HepG2 (cell line): ENCODE results near the gene RNASE9. TPM values are rescaled to one million over a fixed set of nuclear protein-coding genes. Genes with fewer than 3 reads are reported as not detected.

Experiments used
- ATAC-seq: fragments of 200-7000 bp; cut with Tn5 transposase; 3 replicates; pipeline ENCODE4 v1.9.1; 2020; ENCODE audit warnings: mild to moderate bottlenecking, moderate library complexity
- BruUV-seq: library from RNA; stranded (reverse); fragments of 400-500 nt; replicated peaks from 2 replicates; lab custom pipeline; 2021; lab: Mats Ljungman, UMichigan
- CTCF ChIA-PET: fragments of 300-600 bp; formaldehyde crosslinking; extraction: SDS; loops from one replicate; lab custom pipeline; 2021; ENCODE audit warnings: low total read pairs, inconsistent platforms, low intra/inter-chr PET ratio; lab: Yijun Ruan, JAX
- POLR2A ChIA-PET: fragments of 350-600 bp; sonication (Branson Sonifier 250); formaldehyde crosslinking; loops from one replicate; lab custom pipeline; 2020; ENCODE audit warnings: antibody characterized with exemption, inconsistent platforms; lab: Yijun Ruan, JAX
- DNase-seq: peaks from one replicate; pipeline ENCODE4 v3.0.0-alpha.2; 2015; ENCODE audit warnings: low spot score
- FAIRE-seq: peaks from 3 replicates; lab custom pipeline; 2011; peaks lifted over from hg19 to GRCh38; lab: Jason Lieb, UNC
- H2AFZ ChIP-seq: one replicate; pipeline ENCODE4 v1.6.1; 2011; ENCODE audit warnings: low read length, inconsistent platforms
- H3K27ac ChIP-seq: fragments of 300-600 bp; 3 replicates; pipeline ENCODE4 v1.8.0; 2011; ENCODE audit warnings: mixed run types, mild to moderate bottlenecking, mixed read lengths, low read length, inconsistent platforms; ENCODE audit not compliant: insufficient read depth; ENCODE audit errors: extremely low read length
- H3K27me3 ChIP-seq, 2 experiments: fragments of 200-600 bp in 1 of 2; 2 replicates in 1 of 2; 3 replicates in 1 of 2; pipeline versions ENCODE4 v1.6.0 to v1.8.0; 2011; ENCODE audit warnings: low read length in 2 of 2, mild to moderate bottlenecking in 2 of 2, moderate library complexity in 2 of 2, inconsistent platforms in 1 of 2; ENCODE audit not compliant: insufficient read depth in 2 of 2, control insufficient read depth in 1 of 2
- H3K36me3 ChIP-seq, 2 experiments: fragments of 200-600 bp in 1 of 2; replicated peaks in 1 of 2; 2 replicates in 1 of 2; 3 replicates in 1 of 2; pipeline versions ENCODE4 v1.5.1 to v1.8.0; 2011; ENCODE audit warnings: low read length in 2 of 2, inconsistent platforms in 1 of 2; ENCODE audit not compliant: insufficient read depth in 2 of 2, control insufficient read depth in 1 of 2
- H3K4me1 ChIP-seq: 2 replicates; pipeline ENCODE4 v1.5.1; 2012; ENCODE audit warnings: low read length, inconsistent platforms; ENCODE audit not compliant: insufficient read depth
- H3K4me2 ChIP-seq: 2 replicates; pipeline ENCODE4 v1.6.0; 2011; ENCODE audit warnings: low read depth, low read length, inconsistent platforms
- H3K4me3 ChIP-seq, 3 experiments: fragments of 200-600 bp in 1 of 3; sonication (generic), shearing (Covaris generic) in 1 of 3; replicated peaks in 1 of 3; 2 replicates each; pipeline ENCODE4 v1.5.1; 2011 to 2016; ENCODE audit warnings: low read length in 3 of 3, inconsistent platforms in 2 of 3, low read depth in 2 of 3, mild to moderate bottlenecking in 2 of 3, control low read depth in 1 of 3, mixed read lengths in 1 of 3; ENCODE audit not compliant: insufficient read depth in 1 of 3
- H3K79me2 ChIP-seq: one replicate; pipeline ENCODE4 v1.6.1; 2011; ENCODE audit warnings: low read length, inconsistent platforms; ENCODE audit not compliant: insufficient read depth
- H3K9ac ChIP-seq: 2 replicates; pipeline ENCODE4 v1.6.0; 2011; ENCODE audit warnings: mild to moderate bottlenecking, low read depth, low read length, inconsistent platforms; ENCODE audit not compliant: insufficient read depth
- H3K9me3 ChIP-seq: 2 replicates; pipeline ENCODE4 v1.5.1; 2012; ENCODE audit warnings: mild to moderate bottlenecking, low read length
- H4K20me1 ChIP-seq: 2 replicates; pipeline ENCODE4 v1.6.0; 2011; ENCODE audit warnings: inconsistent platforms, mild to moderate bottlenecking, low read length, moderate library complexity; ENCODE audit not compliant: insufficient read depth
- HNRNPK ChIP-seq: fragments of 200-400 bp; formaldehyde crosslinking; IDR thresholded peaks from 2 replicates; pipeline ENCODE4 v1.6.1; 2018; ENCODE audit warnings: low read length, low read depth, moderate library complexity, mild to moderate bottlenecking; ENCODE audit not compliant: poor library complexity, severe bottlenecking
- KLF15 ChIP-seq: sonication (generic); formaldehyde crosslinking; IDR thresholded peaks from 2 replicates; pipeline ENCODE4 v1.8.1; 2023; ENCODE audit warnings: borderline replicate concordance, mild to moderate bottlenecking, inconsistent platforms, missing genetic modification reagents, mixed read lengths
- SNAI1 ChIP-seq: sonication (generic); formaldehyde crosslinking; IDR thresholded peaks from 2 replicates; pipeline ENCODE4 v1.5.0; 2020; ENCODE audit warnings: mild to moderate bottlenecking, missing genetic modification reagents, borderline replicate concordance
- ZFP90 ChIP-seq: sonication (generic); formaldehyde crosslinking; IDR thresholded peaks from 2 replicates; pipeline ENCODE4 v1.8.0; 2022; ENCODE audit warnings: missing genetic modification reagents, mild to moderate bottlenecking, inconsistent platforms, borderline replicate concordance
- WGBS: methylation state at CpG from one replicate; pipeline ENCODE4 v1.1.6; 2017; ENCODE audit warnings: low lambda C conversion rate; 5-methylcytosine and 5-hydroxymethylcytosine counted together
- in situ Hi-C: cut with HindIII; loops from 2 replicates; pipeline ENCODE4 v1.10.0; 2017; ENCODE audit warnings: low pct_unique_long_range_greater_than_20kb; ENCODE audit not compliant: extremely low pct_ligation_motif_present
- intact Hi-C: fragments of 100-400 bp; cut with micrococcal nuclease; formaldehyde crosslinking; loops from one replicate; pipeline ENCODE4 v1.10.0; 2022; ENCODE audit not compliant: unreplicated experiment
- polyA plus RNA-seq, 8 experiments: library from polyadenylated mRNA; depleted of rRNA in 3 of 8; stranded (reverse) in 7 of 8; unstranded in 1 of 8; fragments of >200 nt; fragmentation: Illumina TruSeq in 4 of 8; extraction: Trizol in 4 of 8; gene quantifications; 2 replicates each; pipeline versions ENCODE4 v1.2.1 to v1.2.3, GENCODE V29; 2011 to 2016; ENCODE audit warnings: low read depth in 4 of 8, missing spikeins in 1 of 8, mixed read lengths in 1 of 8; ENCODE audit not compliant: insufficient read depth in 1 of 8
- total RNA-seq, 5 experiments: library from RNA; depleted of rRNA; stranded (reverse); fragments of >200 nt; fragmentation: Illumina TruSeq; extraction: Trizol; gene quantifications; 2 replicates each; pipeline ENCODE4 v1.2.3, GENCODE V29; 2016; ENCODE audit warnings: low read depth in 1 of 5
- TF ChIP-seq, protein P1 (sequence below): sonication (generic); formaldehyde crosslinking; IDR thresholded peaks from 2 replicates; pipeline ENCODE4 v1.9.0; 2021; ENCODE audit warnings: missing genetic modification reagents, mild to moderate bottlenecking, borderline replicate concordance
- TF ChIP-seq, protein P2 (sequence below): sonication (generic); formaldehyde crosslinking; IDR thresholded peaks from 2 replicates; pipeline ENCODE4 v1.4.0; 2020; ENCODE audit warnings: mild to moderate bottlenecking, missing genetic modification reagents

RNASE9 gene
- total and polyA plus RNA-seq, 2 of the 13 experiments (the other 11 are each of a cell fraction or from before 2014, with no cell fraction given) = not detected

DNA sequence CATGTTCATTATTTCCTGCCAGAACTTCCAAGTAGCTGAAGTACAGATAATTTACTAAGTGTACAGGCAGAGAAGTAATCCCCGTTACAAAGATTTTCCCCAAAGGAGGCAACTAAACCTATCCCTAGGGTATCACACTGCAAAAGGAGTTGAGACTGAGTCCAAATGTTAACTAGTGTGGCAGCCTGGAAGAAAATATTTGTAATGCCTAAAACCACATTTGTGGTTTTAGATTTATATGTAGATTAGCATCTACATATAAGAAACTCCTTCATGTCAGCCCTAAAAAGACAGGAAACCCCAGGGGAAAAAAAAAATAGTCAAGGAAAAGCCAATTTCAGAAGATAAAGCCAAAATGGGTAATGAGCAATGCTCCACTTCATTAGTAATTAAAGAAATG, 31.7 kb upstream of the RNASE9 start (continued):
- TF ChIP-seq SNAI1 (CRISPR knock-in tag) = no peak

DNA sequence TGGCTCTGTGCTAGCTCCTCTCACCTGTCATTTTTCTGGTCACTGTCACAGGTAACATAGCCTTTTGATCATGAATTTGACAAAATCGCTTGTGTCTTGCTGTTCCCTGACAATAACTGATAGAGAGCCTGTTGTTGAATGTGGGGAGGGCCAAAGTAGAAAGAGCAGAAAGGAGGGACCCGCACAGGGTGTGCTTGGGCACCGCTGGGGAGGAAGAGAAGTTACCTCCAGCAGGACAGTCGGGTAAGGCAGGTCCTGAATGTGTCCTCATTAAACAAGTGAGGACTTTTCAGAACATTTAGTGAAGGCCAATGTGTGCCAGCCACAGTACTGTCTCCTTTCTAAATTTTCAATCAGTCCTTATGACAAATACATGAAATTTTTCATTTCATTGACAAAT, 30.4 kb upstream of the RNASE9 start, which contains the start of gene RNASE12:
Gene RNASE12, minus strand, starts transcription at position 142 of the 400 bp plus-strand sequence. CDS start 653 bp downstream, outside the sequence.
- H2AFZ ChIP-seq = no peak within 1 kb of the TSS
- in situ Hi-C loops = no loop called here
- H3K4me3 ChIP-seq = no peak within 1 kb of the TSS
- DNase-seq (no peak), FAIRE-seq (no peak), ATAC-seq (peak; percentile 48; the same call in 2 of the 3 replicates)
- no peak within 1 kb of the TSS for H3K27ac ChIP-seq
- TF ChIP-seq KLF15 (CRISPR knock-in tag) = no peak
- no peak for TF ChIP-seq HNRNPK
- TF ChIP-seq ZFP90 (CRISPR knock-in tag) = no peak
- TF ChIP-seq, protein P1, sequence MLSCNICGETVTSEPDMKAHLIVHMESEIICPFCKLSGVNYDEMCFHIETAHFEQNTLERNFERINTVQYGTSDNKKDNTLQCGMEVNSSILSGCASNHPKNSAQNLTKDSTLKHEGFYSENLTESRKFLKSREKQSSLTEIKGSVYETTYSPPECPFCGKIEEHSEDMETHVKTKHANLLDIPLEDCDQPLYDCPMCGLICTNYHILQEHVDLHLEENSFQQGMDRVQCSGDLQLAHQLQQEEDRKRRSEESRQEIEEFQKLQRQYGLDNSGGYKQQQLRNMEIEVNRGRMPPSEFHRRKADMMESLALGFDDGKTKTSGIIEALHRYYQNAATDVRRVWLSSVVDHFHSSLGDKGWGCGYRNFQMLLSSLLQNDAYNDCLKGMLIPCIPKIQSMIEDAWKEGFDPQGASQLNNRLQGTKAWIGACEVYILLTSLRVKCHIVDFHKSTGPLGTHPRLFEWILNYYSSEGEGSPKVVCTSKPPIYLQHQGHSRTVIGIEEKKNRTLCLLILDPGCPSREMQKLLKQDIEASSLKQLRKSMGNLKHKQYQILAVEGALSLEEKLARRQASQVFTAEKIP = no peak
- TF ChIP-seq, protein P2, sequence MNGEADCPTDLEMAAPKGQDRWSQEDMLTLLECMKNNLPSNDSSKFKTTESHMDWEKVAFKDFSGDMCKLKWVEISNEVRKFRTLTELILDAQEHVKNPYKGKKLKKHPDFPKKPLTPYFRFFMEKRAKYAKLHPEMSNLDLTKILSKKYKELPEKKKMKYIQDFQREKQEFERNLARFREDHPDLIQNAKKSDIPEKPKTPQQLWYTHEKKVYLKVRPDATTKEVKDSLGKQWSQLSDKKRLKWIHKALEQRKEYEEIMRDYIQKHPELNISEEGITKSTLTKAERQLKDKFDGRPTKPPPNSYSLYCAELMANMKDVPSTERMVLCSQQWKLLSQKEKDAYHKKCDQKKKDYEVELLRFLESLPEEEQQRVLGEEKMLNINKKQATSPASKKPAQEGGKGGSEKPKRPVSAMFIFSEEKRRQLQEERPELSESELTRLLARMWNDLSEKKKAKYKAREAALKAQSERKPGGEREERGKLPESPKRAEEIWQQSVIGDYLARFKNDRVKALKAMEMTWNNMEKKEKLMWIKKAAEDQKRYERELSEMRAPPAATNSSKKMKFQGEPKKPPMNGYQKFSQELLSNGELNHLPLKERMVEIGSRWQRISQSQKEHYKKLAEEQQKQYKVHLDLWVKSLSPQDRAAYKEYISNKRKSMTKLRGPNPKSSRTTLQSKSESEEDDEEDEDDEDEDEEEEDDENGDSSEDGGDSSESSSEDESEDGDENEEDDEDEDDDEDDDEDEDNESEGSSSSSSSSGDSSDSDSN (CRISPR knock-in tag) = no peak
- no peaks in the 10 kb centered on the region for H4K20me1 ChIP-seq
- H3K9me3 ChIP-seq = no peaks in the 10 kb centered on the region
- intact Hi-C loops = no loop called here
- H3K4me2 ChIP-seq = no peak within 1 kb of the TSS
- no peaks in the 10 kb centered on the region for H3K4me1 ChIP-seq
- WGBS = 7% methylated on average over 4 of the region's 4 CpGs
- no peaks in the 10 kb centered on the region for H3K79me2 ChIP-seq
- peaks cover 0 to 17% of the 10 kb centered on the region in 2 experiments; a peak in 2 of 5 replicates for H3K27me3 ChIP-seq
- no TSS peak for BruUV-seq
- H3K9ac ChIP-seq = no peak within 1 kb of the TSS
- no peaks in the 10 kb centered on the region for H3K36me3 ChIP-seq
- ChIA-PET POLR2A (no interaction called here), CTCF (no interaction called here)
